Measurements from ENCODE around the gene CTNND2.

Gene CTNND2

DNA sequence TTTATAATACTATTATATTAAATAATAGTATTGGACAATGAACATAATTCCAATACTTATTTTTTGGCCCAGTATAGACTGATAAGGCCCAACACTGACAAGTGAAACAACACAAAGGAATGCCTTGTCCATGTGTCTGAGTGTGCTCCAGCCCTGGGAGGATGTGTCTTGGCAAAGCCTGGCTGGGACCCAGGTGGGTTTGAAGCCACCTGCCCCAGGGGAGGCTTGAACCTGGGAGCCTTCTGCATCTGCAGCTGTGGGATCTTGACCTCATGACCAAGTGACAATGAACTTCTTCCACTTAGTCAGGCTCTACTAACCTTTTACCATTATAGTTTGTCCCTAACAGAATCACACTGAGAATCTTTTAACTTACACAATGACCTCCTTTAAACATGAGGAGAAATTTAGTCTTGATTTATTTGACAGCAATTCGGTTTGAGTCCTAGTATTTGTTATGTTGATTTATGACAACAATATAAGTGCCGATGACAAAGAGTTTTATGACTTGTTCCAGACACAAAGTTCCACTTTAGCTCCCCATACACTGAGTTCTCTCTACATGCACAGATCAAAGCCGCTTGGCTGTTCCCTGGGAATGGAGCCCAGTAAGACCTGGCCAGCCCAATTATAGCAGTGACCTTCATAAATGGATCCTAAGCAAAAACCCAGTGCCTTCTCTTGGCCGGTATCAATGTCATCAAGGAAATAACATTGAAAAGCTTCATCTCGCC lies 294.5 kb downstream of the CTNND2 start:
- no peak for DNase-seq (ENCODE audit: low read depth)
- no peak overlapping the region for H3K4me3 ChIP-seq (ENCODE audit: low read depth, low read length)
- TF ChIP-seq, protein P1, sequence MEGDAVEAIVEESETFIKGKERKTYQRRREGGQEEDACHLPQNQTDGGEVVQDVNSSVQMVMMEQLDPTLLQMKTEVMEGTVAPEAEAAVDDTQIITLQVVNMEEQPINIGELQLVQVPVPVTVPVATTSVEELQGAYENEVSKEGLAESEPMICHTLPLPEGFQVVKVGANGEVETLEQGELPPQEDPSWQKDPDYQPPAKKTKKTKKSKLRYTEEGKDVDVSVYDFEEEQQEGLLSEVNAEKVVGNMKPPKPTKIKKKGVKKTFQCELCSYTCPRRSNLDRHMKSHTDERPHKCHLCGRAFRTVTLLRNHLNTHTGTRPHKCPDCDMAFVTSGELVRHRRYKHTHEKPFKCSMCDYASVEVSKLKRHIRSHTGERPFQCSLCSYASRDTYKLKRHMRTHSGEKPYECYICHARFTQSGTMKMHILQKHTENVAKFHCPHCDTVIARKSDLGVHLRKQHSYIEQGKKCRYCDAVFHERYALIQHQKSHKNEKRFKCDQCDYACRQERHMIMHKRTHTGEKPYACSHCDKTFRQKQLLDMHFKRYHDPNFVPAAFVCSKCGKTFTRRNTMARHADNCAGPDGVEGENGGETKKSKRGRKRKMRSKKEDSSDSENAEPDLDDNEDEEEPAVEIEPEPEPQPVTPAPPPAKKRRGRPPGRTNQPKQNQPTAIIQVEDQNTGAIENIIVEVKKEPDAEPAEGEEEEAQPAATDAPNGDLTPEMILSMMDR (IDR thresholded peaks at IDR 0.05; ENCODE audit: low read depth, low read length, missing control alignments) = no peak

DNA sequence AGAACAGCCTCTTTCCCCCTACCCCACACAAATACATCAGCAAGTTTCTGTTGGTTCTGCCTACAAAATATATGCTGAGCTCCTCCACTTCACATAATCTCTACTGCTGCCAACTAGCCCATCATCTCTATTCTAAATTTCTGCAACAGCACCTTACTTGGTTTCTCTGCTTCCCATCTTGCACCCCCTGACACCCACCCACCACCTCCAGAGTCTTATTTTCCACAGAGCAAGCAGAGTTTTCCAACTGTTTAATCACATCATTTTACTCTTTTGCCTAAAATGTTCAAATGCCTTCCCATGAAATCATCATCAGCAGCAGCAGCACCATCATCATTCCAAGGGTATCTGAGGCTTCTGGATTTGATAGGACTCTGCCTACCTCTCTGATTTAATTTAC lies 295.7 kb downstream of the CTNND2 start:
- DNase-seq (ENCODE audit: low read depth) = no peak
- no peak overlapping the region for H3K4me3 ChIP-seq (ENCODE audit: low read depth, low read length)
- TF ChIP-seq, protein P1 (IDR thresholded peaks at IDR 0.05; ENCODE audit: low read depth, low read length, missing control alignments) = no peak

DNA sequence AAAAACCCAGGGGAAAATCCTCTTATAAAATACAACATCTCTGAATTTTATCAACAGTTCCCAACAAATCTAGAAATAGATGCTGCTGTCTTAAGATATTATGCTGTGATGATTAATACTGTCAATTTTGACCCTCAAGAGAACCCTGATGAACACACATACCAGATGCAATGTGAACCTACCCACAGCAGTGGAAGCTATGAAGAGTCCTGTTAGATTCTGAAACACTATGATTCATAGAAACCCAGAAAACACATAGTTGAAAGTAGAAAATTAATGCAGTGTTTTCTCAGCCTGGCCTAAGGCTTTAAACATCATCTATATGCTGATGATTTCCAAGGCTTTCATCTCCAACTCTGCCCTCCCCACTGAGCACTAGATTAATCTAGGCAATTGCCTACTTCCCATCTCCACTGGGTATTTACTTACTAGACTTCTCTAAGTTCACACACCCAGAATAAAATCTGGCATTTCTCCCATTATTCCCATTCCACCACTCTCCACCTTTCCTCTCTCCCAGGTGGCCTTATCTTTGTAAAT lies 296.2 kb downstream of the CTNND2 start:
- TF ChIP-seq, protein P1 (IDR thresholded peaks at IDR 0.05; ENCODE audit: low read depth, low read length, missing control alignments) = no peak
- DNase-seq (ENCODE audit: low read depth) = no peak
- H3K4me3 ChIP-seq (ENCODE audit: low read depth, low read length) = no peak overlapping the region

DNA sequence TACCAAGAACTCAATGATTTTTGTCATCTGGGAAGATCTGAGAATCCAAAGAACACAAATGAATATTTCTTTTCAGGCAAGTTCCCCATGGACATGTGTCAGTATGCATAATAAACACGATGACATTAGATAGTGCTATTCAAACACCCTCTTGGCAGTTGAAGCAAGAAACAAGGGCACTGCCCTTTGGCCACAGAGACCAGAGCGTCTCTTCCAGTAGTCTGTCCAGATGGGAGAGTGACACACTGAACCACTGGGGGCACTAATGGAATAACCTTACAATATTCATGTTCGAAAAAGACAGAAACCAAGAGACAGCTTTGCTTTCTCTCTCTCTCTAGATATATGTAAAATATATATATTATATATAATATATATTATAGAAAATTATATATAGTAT lies 301.9 kb downstream of the CTNND2 start:
- TF ChIP-seq, protein P1 (IDR thresholded peaks at IDR 0.05; ENCODE audit: low read depth, low read length, missing control alignments) = no peak
- no peak for DNase-seq (ENCODE audit: low read depth)

DNA sequence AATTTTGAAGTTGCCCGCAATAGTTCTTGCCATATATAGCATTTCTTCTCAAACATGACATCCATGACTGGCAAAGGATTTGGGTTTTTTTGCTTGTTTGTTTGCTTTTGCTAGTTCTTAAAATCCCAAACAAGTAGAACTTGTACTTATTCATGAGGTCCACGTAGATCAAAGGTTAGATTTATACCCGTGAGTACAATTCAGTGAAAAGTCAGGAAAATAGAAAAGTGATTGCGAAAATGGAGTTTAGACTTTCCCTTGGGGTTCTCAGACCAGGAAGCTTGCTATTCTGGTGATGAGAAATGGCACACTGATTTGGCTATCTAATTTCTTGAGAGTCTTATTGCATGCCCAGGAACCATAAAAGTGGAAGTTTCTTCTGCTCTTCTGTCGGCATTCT lies 304.7 kb downstream of the CTNND2 start:
- no peak overlapping the region for H3K4me3 ChIP-seq (ENCODE audit: low read depth, low read length)
- no peak for DNase-seq (ENCODE audit: low read depth)
- TF ChIP-seq, protein P1 (IDR thresholded peaks at IDR 0.05; ENCODE audit: low read depth, low read length, missing control alignments) = no peak

More for the DNA sequence above, 301.9 kb downstream of the CTNND2 start:
- no peak overlapping the region for H3K4me3 ChIP-seq (ENCODE audit: low read depth, low read length)

DNA sequence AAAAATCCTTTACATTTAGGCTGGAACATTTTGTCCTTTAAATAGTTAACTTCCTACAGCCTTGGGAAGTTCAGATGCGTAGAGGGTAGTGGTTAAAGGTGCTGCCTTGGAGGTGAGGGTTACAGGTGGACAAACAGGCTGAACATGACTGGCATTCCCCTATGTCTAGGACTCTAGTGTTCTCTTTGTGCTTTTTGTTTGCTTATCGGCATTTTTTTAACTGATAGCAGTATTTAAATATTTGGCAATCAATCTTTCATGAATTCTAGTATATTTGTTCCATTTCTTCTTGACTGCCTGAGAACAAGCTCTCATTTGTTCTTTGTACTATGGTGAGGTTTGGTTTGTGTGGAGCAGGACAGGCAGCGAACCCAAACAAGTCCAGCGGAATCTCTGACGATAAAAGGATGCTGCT lies 307.6 kb downstream of the CTNND2 start:
- DNase-seq (ENCODE audit: low read depth) = no peak
- H3K4me3 ChIP-seq (ENCODE audit: low read depth, low read length) = no peak overlapping the region
- TF ChIP-seq, protein P1 (IDR thresholded peaks at IDR 0.05; ENCODE audit: low read depth, low read length, missing control alignments) = no peak

DNA sequence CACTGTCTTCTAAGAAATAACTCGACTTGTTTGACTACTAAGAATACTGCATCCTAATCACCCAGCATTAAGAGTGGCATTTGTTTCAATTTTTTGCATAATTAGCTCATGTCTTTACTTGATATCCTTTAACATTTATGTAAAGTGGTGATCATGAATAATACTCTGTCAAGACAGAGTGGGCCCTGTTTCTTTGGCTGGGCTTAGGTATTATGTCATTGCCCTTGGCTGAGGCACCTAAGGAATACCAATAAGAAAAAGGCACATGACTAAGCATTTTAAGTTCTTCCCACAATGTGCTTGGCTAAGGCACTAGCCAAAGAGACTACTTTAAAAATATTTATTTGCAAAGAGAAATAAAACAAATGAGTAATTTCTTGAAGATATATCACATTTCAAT lies 308.1 kb downstream of the CTNND2 start:
- no peak for DNase-seq (ENCODE audit: low read depth)
- TF ChIP-seq, protein P1 (IDR thresholded peaks at IDR 0.05; ENCODE audit: low read depth, low read length, missing control alignments) = no peak
- no peak overlapping the region for H3K4me3 ChIP-seq (ENCODE audit: low read depth, low read length)

Measured in GM12864 (cell line).